IMR-90 (cell line): ENCODE results near the gene VSTM5. TPM values are rescaled to one million over a fixed set of nuclear protein-coding genes. Genes with fewer than 3 reads are reported as not detected.

Experiments used
- ATAC-seq: fragments of 200-7000 bp; cut with Tn5 transposase; 2 replicates; pipeline ENCODE4 v1.9.1; 2020; ENCODE audit warnings: low read depth, mild to moderate bottlenecking, moderate library complexity
- BruUV-seq: library from RNA; stranded (reverse); fragments of 400-500 nt; replicated peaks from 2 replicates; lab custom pipeline; 2021; lab: Mats Ljungman, UMichigan
- CTCF ChIA-PET: fragments of 300-600 bp; formaldehyde crosslinking; extraction: SDS; loops from one replicate; lab custom pipeline; 2021; ENCODE audit warnings: antibody characterized with exemption; lab: Yijun Ruan, JAX
- POLR2A ChIA-PET: fragments of 300-600 bp; sonication (Branson Sonifier 250); formaldehyde crosslinking; loops from one replicate; lab custom pipeline; 2022; ENCODE audit warnings: antibody characterized with exemption; ENCODE audit not compliant: unreplicated experiment; lab: Charles Lee
- DNase-seq: peaks from one replicate; pipeline ENCODE4 v3.0.0; 2013
- H2AFZ ChIP-seq: replicated peaks from 2 replicates; pipeline ENCODE3; 2013; ENCODE audit warnings: low read length, mild to moderate bottlenecking; ENCODE audit not compliant: poor library complexity
- H2AK5ac ChIP-seq: 2 replicates; pipeline ENCODE4 v1.6.1; 2013; ENCODE audit warnings: low read depth, low read length, inconsistent platforms
- H2AK9ac ChIP-seq: replicated peaks from 2 replicates; pipeline ENCODE3; 2013; ENCODE audit warnings: mild to moderate bottlenecking, low read depth, low read length, moderate library complexity; ENCODE audit not compliant: poor library complexity
- H2BK120ac ChIP-seq: 2 replicates; pipeline ENCODE4 v1.6.1; 2013; ENCODE audit warnings: low read depth, low read length, inconsistent platforms
- H2BK15ac ChIP-seq: 3 replicates; pipeline ENCODE4 v1.6.1; 2013; ENCODE audit warnings: low read depth, low read length, inconsistent platforms
- H2BK20ac ChIP-seq: 2 replicates; pipeline ENCODE4 v1.6.1; 2013; ENCODE audit warnings: low read depth, mild to moderate bottlenecking, inconsistent platforms, low read length, moderate library complexity
- H2BK5ac ChIP-seq: 2 replicates; pipeline ENCODE4 v1.6.1; 2013; ENCODE audit warnings: mild to moderate bottlenecking, low read depth, low read length, inconsistent platforms; ENCODE audit not compliant: poor library complexity, severe bottlenecking
- H3K14ac ChIP-seq: replicated peaks from 2 replicates; pipeline ENCODE4 v1.6.1; 2013; ENCODE audit warnings: low read depth, low read length, inconsistent platforms
- H3K18ac ChIP-seq: 2 replicates; pipeline ENCODE4 v1.6.1; 2013; ENCODE audit warnings: low read depth, low read length, control low read depth
- H3K23ac ChIP-seq: 2 replicates; pipeline ENCODE4 v1.6.1; 2013; ENCODE audit warnings: low read depth, low read length, inconsistent platforms
- H3K27ac ChIP-seq: 2 replicates; pipeline ENCODE4 v1.5.1; 2013; ENCODE audit warnings: mild to moderate bottlenecking, control low read depth, low read length; ENCODE audit not compliant: insufficient read depth
- H3K27me3 ChIP-seq: 2 replicates; pipeline ENCODE4 v1.6.1; 2013; ENCODE audit warnings: low read length; ENCODE audit not compliant: control insufficient read depth, insufficient read depth
- H3K36me3 ChIP-seq: 2 replicates; pipeline ENCODE4 v1.6.1; 2013; ENCODE audit warnings: low read length, mixed read lengths; ENCODE audit not compliant: control insufficient read depth, insufficient read depth
- H3K4ac ChIP-seq: 2 replicates; pipeline ENCODE4 v1.6.1; 2013; ENCODE audit warnings: low read depth, low read length, inconsistent platforms
- H3K4me1 ChIP-seq: 2 replicates; pipeline ENCODE4 v1.6.1; 2013; ENCODE audit warnings: low read length, mixed read lengths; ENCODE audit not compliant: control insufficient read depth, insufficient read depth
- H3K4me2 ChIP-seq: 2 replicates; pipeline ENCODE4 v1.6.1; 2013; ENCODE audit warnings: low read depth, mild to moderate bottlenecking, control low read depth, low read length, moderate library complexity
- H3K4me3 ChIP-seq: 2 replicates; pipeline ENCODE4 v1.5.1; 2013; ENCODE audit warnings: low read depth, mild to moderate bottlenecking, control low read depth, low read length, moderate library complexity; ENCODE audit not compliant: insufficient read depth
- H3K56ac ChIP-seq: 2 replicates; pipeline ENCODE4 v1.6.1; 2013; ENCODE audit warnings: low read length, inconsistent platforms; ENCODE audit not compliant: insufficient read depth; ENCODE audit errors: extremely low read depth
- H3K79me1 ChIP-seq, 2 experiments: 2 replicates each; pipeline ENCODE4 v1.6.1; 2013; ENCODE audit warnings: low read length in 2 of 2, inconsistent platforms in 1 of 2, low read depth in 1 of 2
- H3K9ac ChIP-seq: 2 replicates; pipeline ENCODE4 v1.6.1; 2013; ENCODE audit warnings: low read depth, low read length, control low read depth
- H3K9me1 ChIP-seq: 2 replicates; pipeline ENCODE4 v1.6.1; 2013; ENCODE audit warnings: low read length, inconsistent platforms; ENCODE audit not compliant: insufficient read depth
- H3K9me3 ChIP-seq: 2 replicates; pipeline ENCODE4 v1.6.1; 2013; ENCODE audit warnings: low read length; ENCODE audit not compliant: control insufficient read depth, insufficient read depth
- H4K20me1 ChIP-seq: 2 replicates; pipeline ENCODE4 v1.6.1; 2013; ENCODE audit warnings: low read length, inconsistent platforms; ENCODE audit not compliant: insufficient read depth
- H4K5ac ChIP-seq: 2 replicates; pipeline ENCODE4 v1.6.1; 2013; ENCODE audit warnings: mild to moderate bottlenecking, low read depth, low read length, control low read depth
- H4K8ac ChIP-seq, 2 experiments: 2 replicates each; pipeline ENCODE4 v1.6.1; 2013; ENCODE audit warnings: low read depth in 2 of 2, low read length in 2 of 2, control low read depth in 1 of 2, inconsistent platforms in 1 of 2
- H4K91ac ChIP-seq: 2 replicates; pipeline ENCODE4 v1.6.1; 2013; ENCODE audit warnings: low read depth, low read length, inconsistent platforms; ENCODE audit not compliant: insufficient read depth
- BHLHE40 ChIP-seq: fragments of 150-350 bp; IDR thresholded peaks from 2 replicates; pipeline ENCODE4 v1.6.1; 2016; ENCODE audit warnings: mild to moderate bottlenecking, low read depth, low read length
- CEBPB ChIP-seq: IDR thresholded peaks from 2 replicates; pipeline ENCODE4 v1.6.1; 2012; ENCODE audit warnings: low read depth, low read length, improper control_type of control experiment
- CHD1 ChIP-seq: IDR thresholded peaks from 2 replicates; pipeline ENCODE4 v1.6.1; 2012; ENCODE audit warnings: low read depth, low read length, improper control_type of control experiment
- CTCF ChIP-seq: conservative IDR thresholded peaks from 2 replicates; pipeline ENCODE4 v1.5.1; 2012; ENCODE audit warnings: mild to moderate bottlenecking, low read depth, low read length, improper control_type of control experiment
- MAFK ChIP-seq: IDR thresholded peaks from 2 replicates; pipeline ENCODE4 v1.6.1; 2012; ENCODE audit warnings: low read depth, low read length, improper control_type of control experiment
- MAZ ChIP-seq: IDR thresholded peaks from 2 replicates; pipeline ENCODE4 v1.6.1; 2012; ENCODE audit warnings: low read depth, mild to moderate bottlenecking, low read length, improper control_type of control experiment, moderate library complexity, borderline replicate concordance
- NFE2L2 ChIP-seq: fragments of 150-350 bp; IDR thresholded peaks from 2 replicates; pipeline ENCODE4 v1.6.1; 2016; ENCODE audit warnings: low read depth, mild to moderate bottlenecking, low read length
- POLR2A ChIP-seq: IDR thresholded peaks from 2 replicates; pipeline ENCODE4 v1.6.1; 2012; ENCODE audit warnings: mild to moderate bottlenecking, low read depth, low read length
- RCOR1 ChIP-seq: IDR thresholded peaks from 2 replicates; pipeline ENCODE4 v1.6.1; 2012; ENCODE audit warnings: mild to moderate bottlenecking, low read length, improper control_type of control experiment; ENCODE audit not compliant: insufficient replicate concordance
- RFX5 ChIP-seq: IDR thresholded peaks from 2 replicates; pipeline ENCODE4 v1.8.0; 2012; ENCODE audit warnings: low read depth, mild to moderate bottlenecking, low read length, moderate library complexity
- SMC3 ChIP-seq: fragments of 150-350 bp; IDR thresholded peaks from 2 replicates; pipeline ENCODE4 v1.6.1; 2016; ENCODE audit warnings: low read depth, mild to moderate bottlenecking, antibody characterized with exemption, low read length, moderate library complexity
- WGBS, 2 experiments: methylation state at CpG; one replicate each; pipeline versions ENCODE4 v1.1.5 to v1.1.7; 2013; ENCODE audit warnings: missing lambda C conversion rate in 2 of 2; ENCODE audit not compliant: insufficient read length in 1 of 2; ENCODE audit errors: extremely low coverage in 2 of 2; 5-methylcytosine and 5-hydroxymethylcytosine counted together
- dilution Hi-C: fragments of 300-500 bp; cut with HindIII; formaldehyde crosslinking; loops from one replicate; pipeline ENCODE4 v1.14.3; 2018; ENCODE audit warnings: low sequenced_read_pairs; ENCODE audit not compliant: unreplicated experiment
- in situ Hi-C: fragments of 300-500 bp; cut with MboI; formaldehyde crosslinking; loops from 3 replicates; pipeline ENCODE4 v1.14.3; 2019; ENCODE audit warnings: low sequenced_read_pairs, inconsistent platforms, mixed read lengths
- intact Hi-C: fragments of 100-400 bp; cut with micrococcal nuclease; formaldehyde crosslinking; loops from 2 replicates; pipeline ENCODE4 v1.10.0; 2022
- polyA plus RNA-seq, 3 experiments: library from polyadenylated mRNA; depleted of rRNA; stranded (reverse); fragments of >200 nt; gene quantifications; 2 replicates each; pipeline ENCODE4 v1.2.3, GENCODE V29; 2012; ENCODE audit warnings: low replicate concordance in 1 of 3
- total RNA-seq: library from RNA; depleted of rRNA; stranded (reverse); fragments of >200 nt; gene quantifications from 2 replicates; pipeline ENCODE4 v1.2.3, GENCODE V29; 2012

Gene VSTM5
- total and polyA plus RNA-seq, 2 of the 4 experiments (the other 2 are of a cell fraction): 0.36 to 0.43 TPM

- Histone ChIP-seq H3K4me1 (no peaks in the 10 kb centered on the region), H2BK5ac (no peak overlapping the region), H3K4ac (no peak overlapping the region), H4K91ac (no peak overlapping the region), H4K8ac (no peak overlapping the region), H3K27me3 (peaks cover 2% of the 10 kb centered on the region; the same call in 1 of the 2 replicates), H4K5ac (no peak overlapping the region), H3K4me3 (no peak overlapping the region), H3K56ac (no peak overlapping the region), H3K9me3 (no peaks in the 10 kb centered on the region), H3K27ac (no peak overlapping the region), H3K9ac (no peak overlapping the region), H2BK120ac (no peak overlapping the region), H3K14ac (no peak overlapping the region), H3K79me1 (no peaks in the 10 kb centered on the region), H2AFZ (no peak overlapping the region), H2AK5ac (no peak overlapping the region), H4K20me1 (no peaks in the 10 kb centered on the region), H2BK15ac (no peak overlapping the region), H2BK20ac (no peak overlapping the region), H3K36me3 (no peaks in the 10 kb centered on the region), H3K9me1 (no peaks in the 10 kb centered on the region), H3K4me2 (no peak overlapping the region), H3K23ac (no peak overlapping the region), H2AK9ac (no peak overlapping the region), H3K18ac (no peak overlapping the region)
- no TSS peak for BruUV-seq
- intact Hi-C loops: no loop called here
- no CpG with 5 or more reads among the region's 1 CpG for WGBS, 2 experiments
- dilution Hi-C loops: no loop called here
- ChIA-PET CTCF (no interaction called here), POLR2A (no interaction called here)
- no peak for TF ChIP-seq SMC3
- no peak for TF ChIP-seq RCOR1
- no peak for TF ChIP-seq CHD1
- TF ChIP-seq BHLHE40: no peak
- TF ChIP-seq RFX5: no peak
- TF ChIP-seq NFE2L2: no peak
- TF ChIP-seq MAZ: no peak
- no peak for TF ChIP-seq CTCF
- TF ChIP-seq MAFK: no peak
- no peak for TF ChIP-seq POLR2A
- TF ChIP-seq CEBPB: no peak
- DNase-seq (no peak), ATAC-seq (no peak)
- in situ Hi-C loops: no loop called here
Measured at GRCh38 chr11:93832780-93833179, 17.6 kb downstream of the VSTM5 start.
